Measurements from ENCODE around the gene FHIT. TPM values are rescaled to one million over a fixed set of nuclear protein-coding genes. Genes with fewer than 3 reads are reported as not detected.

Gene FHIT
- total and polyA plus RNA-seq, 2 of the 4 experiments (the other 2 are of a cell fraction): 0.07 TPM; not detected in 1

GRCh38 chr3:61074783-61075182 is 176.5 kb downstream of the FHIT start:
- no peaks in the 10 kb centered on the region for H3K4me1 ChIP-seq (ENCODE audit: control insufficient read depth, insufficient read depth, low read length)
- BruUV-seq (replicated peaks): no TSS peak
- H2BK20ac ChIP-seq (ENCODE audit: low read depth, low read length): no peak overlapping the region
- POLR2A ChIA-PET (ENCODE audit: unreplicated experiment): no interaction called here
- no peak overlapping the region for H2AFZ ChIP-seq (replicated peaks; ENCODE audit: low read length, poor library complexity)
- dilution Hi-C loops (cut with HindIII; ENCODE audit: low sequenced_read_pairs, unreplicated experiment) (no loop called here), in situ Hi-C loops (cut with MboI; ENCODE audit: low sequenced_read_pairs) (no loop called here), intact Hi-C loops (cut with micrococcal nuclease) (no loop called here)
- H3K9ac ChIP-seq (ENCODE audit: low read depth, low read length): no peak overlapping the region
- no peak overlapping the region for H2BK120ac ChIP-seq (ENCODE audit: low read depth, low read length)
- H3K14ac ChIP-seq (replicated peaks; ENCODE audit: low read depth, low read length): no peak overlapping the region
- CTCF ChIA-PET: no interaction called here
- no peak overlapping the region for H2AK5ac ChIP-seq (ENCODE audit: low read depth, low read length)
- H2BK15ac ChIP-seq (ENCODE audit: low read depth, low read length): no peak overlapping the region
- no peak for TF ChIP-seq CEBPB (IDR thresholded peaks at IDR 0.05; ENCODE audit: low read depth, low read length)
- no peak for TF ChIP-seq CHD1 (IDR thresholded peaks at IDR 0.05; ENCODE audit: low read depth, low read length)
- TF ChIP-seq POLR2A (IDR thresholded peaks at IDR 0.05; ENCODE audit: low read depth, low read length): no peak
- TF ChIP-seq RFX5 (IDR thresholded peaks at IDR 0.05; ENCODE audit: low read depth, low read length): no peak
- TF ChIP-seq, protein P1, sequence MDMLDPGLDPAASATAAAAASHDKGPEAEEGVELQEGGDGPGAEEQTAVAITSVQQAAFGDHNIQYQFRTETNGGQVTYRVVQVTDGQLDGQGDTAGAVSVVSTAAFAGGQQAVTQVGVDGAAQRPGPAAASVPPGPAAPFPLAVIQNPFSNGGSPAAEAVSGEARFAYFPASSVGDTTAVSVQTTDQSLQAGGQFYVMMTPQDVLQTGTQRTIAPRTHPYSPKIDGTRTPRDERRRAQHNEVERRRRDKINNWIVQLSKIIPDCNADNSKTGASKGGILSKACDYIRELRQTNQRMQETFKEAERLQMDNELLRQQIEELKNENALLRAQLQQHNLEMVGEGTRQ (IDR thresholded peaks at IDR 0.05; ENCODE audit: low read depth, low read length): no peak
- TF ChIP-seq RCOR1 (IDR thresholded peaks at IDR 0.05; ENCODE audit: insufficient replicate concordance, low read length): no peak
- no peak for TF ChIP-seq SMC3 (IDR thresholded peaks at IDR 0.05; ENCODE audit: low read depth, low read length)
- no peak for TF ChIP-seq FOS (IDR thresholded peaks at IDR 0.05; ENCODE audit: low read depth, low read length)
- TF ChIP-seq RAD21 (IDR thresholded peaks at IDR 0.05; ENCODE audit: low read length): no peak
- H3K36me3 ChIP-seq (ENCODE audit: control insufficient read depth, insufficient read depth, low read length): no peaks in the 10 kb centered on the region
- no peaks in the 10 kb centered on the region for H3K9me1 ChIP-seq (ENCODE audit: insufficient read depth, low read length)
- ATAC-seq (ENCODE audit: low read depth) (no peak), DNase-seq (no peak)
- H3K23ac ChIP-seq (ENCODE audit: low read depth, low read length): no peak overlapping the region
- H2AK9ac ChIP-seq (replicated peaks; ENCODE audit: low read depth, low read length, poor library complexity): no peak overlapping the region
- WGBS, 2 experiments (ENCODE audit: extremely low coverage in 2 of 2, insufficient read length in 1 of 2): 7% methylated on average over 3 of the region's 3 CpGs; no CpG with 5 or more reads in 1 of the 2 experiments
- no peak overlapping the region for H3K56ac ChIP-seq (ENCODE audit: extremely low read depth, insufficient read depth, low read length)
- no peak overlapping the region for H4K8ac ChIP-seq (ENCODE audit: low read depth in 2 of 2, low read length in 2 of 2)
- no peak overlapping the region for H4K5ac ChIP-seq (ENCODE audit: low read depth, low read length)
- H4K20me1 ChIP-seq (ENCODE audit: insufficient read depth, low read length): no peaks in the 10 kb centered on the region
- H3K18ac ChIP-seq (ENCODE audit: low read depth, low read length): no peak overlapping the region
- H4K91ac ChIP-seq (ENCODE audit: insufficient read depth, low read depth, low read length): no peak overlapping the region
- no peak overlapping the region for H3K4me3 ChIP-seq (ENCODE audit: insufficient read depth, low read depth, low read length)
- H3K4me2 ChIP-seq (ENCODE audit: low read depth, low read length): no peak overlapping the region
- H2BK5ac ChIP-seq (ENCODE audit: low read depth, low read length, poor library complexity, severe bottlenecking): no peak overlapping the region
- H3K4ac ChIP-seq (ENCODE audit: low read depth, low read length): no peak overlapping the region
- H3K9me3 ChIP-seq (ENCODE audit: control insufficient read depth, insufficient read depth, low read length): no peaks in the 10 kb centered on the region
- H3K27ac ChIP-seq (ENCODE audit: insufficient read depth, low read length): no peak overlapping the region
- H3K79me1 ChIP-seq (ENCODE audit: low read depth in 1 of 2, low read length in 2 of 2): no peaks in the 10 kb centered on the region
- H3K27me3 ChIP-seq (ENCODE audit: control insufficient read depth, insufficient read depth, low read length): no peaks in the 10 kb centered on the region
